ENCODE measurements around the gene MIDN. TPM values are rescaled to one million over a fixed set of nuclear protein-coding genes. Genes with fewer than 3 reads are reported as not detected.

Gene MIDN
- total and polyA plus RNA-seq, 2 donors (not counting 1 experiment from before 2014, with no cell fraction given) = 12.0 to 18.8 TPM

- H3K36me3 ChIP-seq (ENCODE audit: control insufficient read depth, insufficient read depth, low read length) = peaks cover 17% of the 10 kb centered on the region
- H2AFZ ChIP-seq (ENCODE audit: low read length) = no peak overlapping the region
- peaks cover 14% of the 10 kb centered on the region for H3K4me1 ChIP-seq (ENCODE audit: control insufficient read depth, extremely low read depth, insufficient read depth, low read length)
- H3K27me3 ChIP-seq (ENCODE audit: control insufficient read depth, insufficient read depth, low read length) = no peaks in the 10 kb centered on the region
- no peaks in the 10 kb centered on the region for H3K9me3 ChIP-seq (ENCODE audit: control insufficient read depth, insufficient read depth, low read depth, low read length)
- H3K27ac ChIP-seq (ENCODE audit: insufficient read depth, low read length) = no peak overlapping the region
- TF ChIP-seq CTCF (conservative IDR thresholded peaks at IDR 0.05 in 1 of 2, IDR thresholded peaks at IDR 0.05 in 1 of 2; ENCODE audit: low read depth in 1 of 2, low read length in 2 of 2) = no peak
- no peak for TF ChIP-seq EZH2 (IDR thresholded peaks at IDR 0.05; ENCODE audit: low read length, missing control alignments)
- DNase-seq (ENCODE audit: low read depth in 2 of 2) = peak in 1 of 2 donors; percentile 68
- H4K20me1 ChIP-seq (ENCODE audit: control insufficient read depth, extremely low read depth, insufficient read depth, low read length) = no peaks in the 10 kb centered on the region
- peak overlapping the region in 1 of 4 experiments; percentile 48 for H3K4me3 ChIP-seq (replicated peaks in 1 of 4; ENCODE audit: control extremely low read depth in 1 of 4, insufficient read depth in 1 of 4, low read depth in 3 of 4, low read length in 4 of 4)
- peak overlapping the region; percentile 64 for H3K4me2 ChIP-seq (ENCODE audit: extremely low read depth, insufficient read depth, low read length)
- H3K79me2 ChIP-seq (ENCODE audit: control insufficient read depth, insufficient read depth, low read length) = peaks cover 2% of the 10 kb centered on the region
- no peak overlapping the region for H3K9ac ChIP-seq (ENCODE audit: insufficient read depth, low read length)
These were observed 12.5 kb upstream of the MIDN start for GRCh38 chr19:1235625-1236538.

- H3K4me3 ChIP-seq (replicated peaks in 1 of 4; ENCODE audit: control extremely low read depth in 1 of 4, insufficient read depth in 1 of 4, low read depth in 3 of 4, low read length in 4 of 4) = peak overlapping the region in 3 of 4 experiments; percentile 75 to 83 (median 78)
- H3K4me1 ChIP-seq (ENCODE audit: control insufficient read depth, extremely low read depth, insufficient read depth, low read length) = peaks cover 16% of the 10 kb centered on the region
- H3K9me3 ChIP-seq (ENCODE audit: control insufficient read depth, insufficient read depth, low read depth, low read length) = no peaks in the 10 kb centered on the region
- DNase-seq (ENCODE audit: low read depth in 2 of 2) = no peak
- no peaks in the 10 kb centered on the region for H3K27me3 ChIP-seq (ENCODE audit: control insufficient read depth, insufficient read depth, low read length)
- peaks cover 2% of the 10 kb centered on the region for H3K79me2 ChIP-seq (ENCODE audit: control insufficient read depth, insufficient read depth, low read length)
- peak overlapping the region; percentile 92 for H3K4me2 ChIP-seq (ENCODE audit: extremely low read depth, insufficient read depth, low read length)
- H2AFZ ChIP-seq (ENCODE audit: low read length) = no peak overlapping the region
- no peak for TF ChIP-seq CTCF (conservative IDR thresholded peaks at IDR 0.05 in 1 of 2, IDR thresholded peaks at IDR 0.05 in 1 of 2; ENCODE audit: low read depth in 1 of 2, low read length in 2 of 2)
- TF ChIP-seq EZH2 (IDR thresholded peaks at IDR 0.05; ENCODE audit: low read length, missing control alignments) = no peak
- H3K9ac ChIP-seq (ENCODE audit: insufficient read depth, low read length) = peak overlapping the region; percentile 78
- no peaks in the 10 kb centered on the region for H4K20me1 ChIP-seq (ENCODE audit: control insufficient read depth, extremely low read depth, insufficient read depth, low read length)
- peaks cover 17% of the 10 kb centered on the region for H3K36me3 ChIP-seq (ENCODE audit: control insufficient read depth, insufficient read depth, low read length)
- H3K27ac ChIP-seq (ENCODE audit: insufficient read depth, low read length) = no peak overlapping the region
These were observed 11.8 kb upstream of the MIDN start for GRCh38 chr19:1236576-1236975.

GRCh38 chr19:1237027-1237659 is 11.2 kb upstream of the MIDN start:
- Histone ChIP-seq H3K9ac (ENCODE audit: insufficient read depth, low read length) (peak overlapping the region; percentile 78), H3K36me3 (ENCODE audit: control insufficient read depth, insufficient read depth, low read length) (peaks cover 17% of the 10 kb centered on the region), H3K4me2 (ENCODE audit: extremely low read depth, insufficient read depth, low read length) (peak overlapping the region; percentile 92), H2AFZ (ENCODE audit: low read length) (no peak overlapping the region), H3K27me3 (ENCODE audit: control insufficient read depth, insufficient read depth, low read length) (no peaks in the 10 kb centered on the region), H4K20me1 (ENCODE audit: control insufficient read depth, extremely low read depth, insufficient read depth, low read length) (no peaks in the 10 kb centered on the region), H3K9me3 (ENCODE audit: control insufficient read depth, insufficient read depth, low read depth, low read length) (no peaks in the 10 kb centered on the region), H3K4me1 (ENCODE audit: control insufficient read depth, extremely low read depth, insufficient read depth, low read length) (peaks cover 16% of the 10 kb centered on the region), H3K4me3 (replicated peaks in 1 of 4; ENCODE audit: control extremely low read depth in 1 of 4, insufficient read depth in 1 of 4, low read depth in 3 of 4, low read length in 4 of 4) (peak overlapping the region; percentile 56 to 83 (median 76)), H3K27ac (ENCODE audit: insufficient read depth, low read length) (peak overlapping the region; percentile 43), H3K79me2 (ENCODE audit: control insufficient read depth, insufficient read depth, low read length) (peaks cover 7% of the 10 kb centered on the region)
- no peak for DNase-seq (ENCODE audit: low read depth in 2 of 2)
- TF ChIP-seq EZH2 (IDR thresholded peaks at IDR 0.05; ENCODE audit: low read length, missing control alignments) (no peak), CTCF (conservative IDR thresholded peaks at IDR 0.05 in 1 of 2, IDR thresholded peaks at IDR 0.05 in 1 of 2; ENCODE audit: low read depth in 1 of 2, low read length in 2 of 2) (no peak)
